Measurements from ENCODE around the gene HMGB4.

HMGB4 gene

GRCh38 chr1:33867684-33868083 lies 3.8 kb downstream of the HMGB4 start:
- no peaks in the 10 kb centered on the region for H3K9me2 ChIP-seq (replicated peaks; ENCODE audit: control insufficient read depth, low read length)
- H3K4me2 ChIP-seq (ENCODE audit: low read length), result no peak overlapping the region
- H3K36me3 ChIP-seq (ENCODE audit: control insufficient read depth, low read length), result no peaks in the 10 kb centered on the region
- H4K20me1 ChIP-seq (ENCODE audit: control insufficient read depth, insufficient read depth, low read depth, low read length), result no peaks in the 10 kb centered on the region
- TF ChIP-seq EZH2phosphoT487 (IDR thresholded peaks at IDR 0.05; ENCODE audit: borderline replicate concordance, low read length) (no peak), CTCF (IDR thresholded peaks at IDR 0.05; ENCODE audit: low read depth, low read length, poor library complexity, severe bottlenecking) (no peak)
- H3K9me3 ChIP-seq (ENCODE audit: control insufficient read depth, insufficient read depth, low read length), result no peaks in the 10 kb centered on the region
- no peak overlapping the region for H3K4me3 ChIP-seq (ENCODE audit: low read length)
- H3K79me2 ChIP-seq (ENCODE audit: control insufficient read depth, low read length), result no peaks in the 10 kb centered on the region
- no peaks in the 10 kb centered on the region for H3K4me1 ChIP-seq (ENCODE audit: control insufficient read depth, low read length)
- no peaks in the 10 kb centered on the region for H3F3A ChIP-seq (ENCODE audit: control insufficient read depth, insufficient read depth)
- H3K27ac ChIP-seq (ENCODE audit: low read depth, low read length), result no peak overlapping the region
- no peaks in the 10 kb centered on the region for H3K27me3 ChIP-seq (ENCODE audit: control insufficient read depth, low read length)

GRCh38 chr1:33872275-33872674 lies 8.4 kb downstream of the HMGB4 start:
- Histone ChIP-seq H3K36me3 (ENCODE audit: control insufficient read depth, low read length) (no peaks in the 10 kb centered on the region), H3K4me3 (ENCODE audit: low read length) (no peak overlapping the region), H3K4me2 (ENCODE audit: low read length) (no peak overlapping the region), H3K9me3 (ENCODE audit: control insufficient read depth, insufficient read depth, low read length) (no peaks in the 10 kb centered on the region), H3K27me3 (ENCODE audit: control insufficient read depth, low read length) (no peaks in the 10 kb centered on the region), H4K20me1 (ENCODE audit: control insufficient read depth, insufficient read depth, low read depth, low read length) (no peaks in the 10 kb centered on the region), H3F3A (ENCODE audit: control insufficient read depth, insufficient read depth) (no peaks in the 10 kb centered on the region), H3K79me2 (ENCODE audit: control insufficient read depth, low read length) (no peaks in the 10 kb centered on the region), H3K9me2 (replicated peaks; ENCODE audit: control insufficient read depth, low read length) (no peaks in the 10 kb centered on the region), H3K27ac (ENCODE audit: low read depth, low read length) (no peak overlapping the region), H3K4me1 (ENCODE audit: control insufficient read depth, low read length) (no peaks in the 10 kb centered on the region)
- TF ChIP-seq CTCF (IDR thresholded peaks at IDR 0.05; ENCODE audit: low read depth, low read length, poor library complexity, severe bottlenecking) (no peak), EZH2phosphoT487 (IDR thresholded peaks at IDR 0.05; ENCODE audit: borderline replicate concordance, low read length) (no peak)

GRCh38 chr1:33872683-33873082 lies 8.8 kb downstream of the HMGB4 start:
- H3K9me3 ChIP-seq (ENCODE audit: control insufficient read depth, insufficient read depth, low read length), result no peaks in the 10 kb centered on the region
- no peaks in the 10 kb centered on the region for H3K36me3 ChIP-seq (ENCODE audit: control insufficient read depth, low read length)
- H3K9me2 ChIP-seq (replicated peaks; ENCODE audit: control insufficient read depth, low read length), result no peaks in the 10 kb centered on the region
- H3K27me3 ChIP-seq (ENCODE audit: control insufficient read depth, low read length), result no peaks in the 10 kb centered on the region
- H3K4me3 ChIP-seq (ENCODE audit: low read length), result no peak overlapping the region
- no peak overlapping the region for H3K4me2 ChIP-seq (ENCODE audit: low read length)
- no peaks in the 10 kb centered on the region for H3K79me2 ChIP-seq (ENCODE audit: control insufficient read depth, low read length)
- no peaks in the 10 kb centered on the region for H4K20me1 ChIP-seq (ENCODE audit: control insufficient read depth, insufficient read depth, low read depth, low read length)
- no peak overlapping the region for H3K27ac ChIP-seq (ENCODE audit: low read depth, low read length)
- no peaks in the 10 kb centered on the region for H3K4me1 ChIP-seq (ENCODE audit: control insufficient read depth, low read length)
- no peaks in the 10 kb centered on the region for H3F3A ChIP-seq (ENCODE audit: control insufficient read depth, insufficient read depth)
- TF ChIP-seq EZH2phosphoT487 (IDR thresholded peaks at IDR 0.05; ENCODE audit: borderline replicate concordance, low read length) (no peak), CTCF (IDR thresholded peaks at IDR 0.05; ENCODE audit: low read depth, low read length, poor library complexity, severe bottlenecking) (no peak)

GRCh38 chr1:33874636-33875035 lies 10.8 kb downstream of the HMGB4 start:
- H3K4me2 ChIP-seq (ENCODE audit: low read length), result no peak overlapping the region
- no peaks in the 10 kb centered on the region for H3K27me3 ChIP-seq (ENCODE audit: control insufficient read depth, low read length)
- TF ChIP-seq EZH2phosphoT487 (IDR thresholded peaks at IDR 0.05; ENCODE audit: borderline replicate concordance, low read length) (no peak), CTCF (IDR thresholded peaks at IDR 0.05; ENCODE audit: low read depth, low read length, poor library complexity, severe bottlenecking) (no peak)
- H3F3A ChIP-seq (ENCODE audit: control insufficient read depth, insufficient read depth), result no peaks in the 10 kb centered on the region
- H3K27ac ChIP-seq (ENCODE audit: low read depth, low read length), result no peak overlapping the region
- H3K36me3 ChIP-seq (ENCODE audit: control insufficient read depth, low read length), result no peaks in the 10 kb centered on the region
- no peaks in the 10 kb centered on the region for H3K4me1 ChIP-seq (ENCODE audit: control insufficient read depth, low read length)
- no peak overlapping the region for H3K4me3 ChIP-seq (ENCODE audit: low read length)
- no peaks in the 10 kb centered on the region for H3K9me3 ChIP-seq (ENCODE audit: control insufficient read depth, insufficient read depth, low read length)
- H4K20me1 ChIP-seq (ENCODE audit: control insufficient read depth, insufficient read depth, low read depth, low read length), result no peaks in the 10 kb centered on the region
- no peaks in the 10 kb centered on the region for H3K9me2 ChIP-seq (replicated peaks; ENCODE audit: control insufficient read depth, low read length)
- no peaks in the 10 kb centered on the region for H3K79me2 ChIP-seq (ENCODE audit: control insufficient read depth, low read length)

All from DOHH2 (cell line).